Measurements from ENCODE around the gene RAD51B. TPM values are rescaled to one million over a fixed set of nuclear protein-coding genes. Genes with fewer than 3 reads are reported as not detected.

RAD51B gene
- polyA plus RNA-seq, 1 experiment: 6.6 TPM

GRCh38 chr14:68532496-68532895, 712.9 kb downstream of the RAD51B start:
- H3K4me3 ChIP-seq (ENCODE audit: low read depth, low read length): no peak overlapping the region
- POLR2A ChIA-PET: no interaction called here
- no peak for DNase-seq (ENCODE audit: low read depth, low spot score)
- TF ChIP-seq CTCF (IDR thresholded peaks at IDR 0.05; ENCODE audit: low read depth, low read length): no peak
- H3K27ac ChIP-seq (ENCODE audit: low read depth, low read length): no peak overlapping the region
- CTCF ChIA-PET: no interaction called here
- H3K27me3 ChIP-seq (ENCODE audit: control insufficient read depth, insufficient read depth, low read length): no peaks in the 10 kb centered on the region
- peaks cover 9% of the 10 kb centered on the region for H3K9me3 ChIP-seq (ENCODE audit: control insufficient read depth, insufficient read depth, low read length)

DNA sequence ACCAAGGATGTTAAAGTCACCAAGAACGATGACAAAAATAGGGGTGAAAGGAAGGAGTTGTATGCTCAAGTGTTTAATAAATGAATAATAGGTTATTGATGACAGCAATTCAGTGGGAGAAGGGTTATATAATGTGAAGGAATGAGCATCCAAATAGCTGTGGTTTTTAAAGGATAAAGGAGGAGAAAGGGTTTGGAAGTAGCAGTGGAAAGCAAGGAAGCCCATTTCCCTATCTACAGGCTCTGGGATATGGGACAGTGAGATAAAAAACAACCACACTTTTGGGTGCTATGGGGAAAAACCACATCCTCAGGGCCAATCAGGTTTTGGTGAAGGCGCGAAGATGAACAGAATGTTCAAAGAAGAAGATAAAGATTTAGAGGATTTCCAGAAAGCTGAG, 714.7 kb downstream of the RAD51B start:
- ChIA-PET POLR2A (interaction anchor here (0.7 kb wide), 1 partner anchor 117 kb away, joined by 3 read pairs; no protein-coding TSS in a partner anchor), CTCF (interaction anchor here (1.2 kb wide), 1 partner anchor 287 kb away, joined by 3 read pairs; no protein-coding TSS in a partner anchor)
- no peak overlapping the region for H3K27ac ChIP-seq (ENCODE audit: low read depth, low read length)
- H3K4me3 ChIP-seq (ENCODE audit: low read depth, low read length): no peak overlapping the region
- no peaks in the 10 kb centered on the region for H3K27me3 ChIP-seq (ENCODE audit: control insufficient read depth, insufficient read depth, low read length)
- TF ChIP-seq CTCF (IDR thresholded peaks at IDR 0.05; ENCODE audit: low read depth, low read length): no peak
- peaks cover 5% of the 10 kb centered on the region for H3K9me3 ChIP-seq (ENCODE audit: control insufficient read depth, insufficient read depth, low read length)
- DNase-seq (ENCODE audit: low read depth, low spot score): no peak

DNA sequence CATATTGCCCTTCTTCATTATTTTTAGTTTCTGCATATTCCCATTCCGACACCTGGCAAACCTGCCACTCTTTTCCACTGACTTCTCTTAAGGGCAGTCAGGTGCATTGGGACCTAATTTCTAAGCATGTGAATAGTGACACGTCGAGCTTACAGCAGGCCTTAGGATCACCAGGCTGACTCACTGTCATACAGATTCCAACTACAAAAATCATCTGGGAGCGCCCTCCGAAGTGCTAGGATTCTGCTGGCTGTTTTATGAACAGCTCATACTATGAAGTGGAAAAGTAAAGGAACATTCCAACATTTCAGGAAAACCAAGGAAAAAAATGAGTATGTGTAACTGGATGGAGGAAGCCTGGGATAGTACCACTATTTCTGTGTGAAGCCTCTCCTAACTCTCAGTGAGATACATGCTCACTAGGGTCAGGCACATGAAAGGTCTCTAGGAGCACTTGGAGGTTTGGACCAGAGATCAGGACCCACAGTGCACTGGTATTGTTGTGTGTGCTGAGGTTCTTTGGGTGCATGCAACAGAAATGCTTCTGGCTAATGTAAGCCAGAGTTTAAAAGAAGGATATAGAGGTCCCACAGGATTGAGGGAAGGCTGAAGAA, 715.9 kb downstream of the RAD51B start:
- no peak overlapping the region for H3K4me3 ChIP-seq (ENCODE audit: low read depth, low read length)
- POLR2A ChIA-PET: interaction anchor here (0.6 kb wide), 1 partner anchor 258 kb away, joined by 3 read pairs; the partner anchor contains the start of gene ZFP36L1
- H3K27me3 ChIP-seq (ENCODE audit: control insufficient read depth, insufficient read depth, low read length): no peaks in the 10 kb centered on the region
- H3K9me3 ChIP-seq (ENCODE audit: control insufficient read depth, insufficient read depth, low read length): peaks cover 4% of the 10 kb centered on the region; the same call in 1 of the 2 replicates
- CTCF ChIA-PET: no interaction called here
- peak; percentile 59 for DNase-seq (ENCODE audit: low read depth, low spot score)
- no peak for TF ChIP-seq CTCF (IDR thresholded peaks at IDR 0.05; ENCODE audit: low read depth, low read length)
- H3K27ac ChIP-seq (ENCODE audit: low read depth, low read length): peak overlapping the region; percentile 65

GRCh38 chr14:68536018-68536410, 716.4 kb downstream of the RAD51B start:
- POLR2A ChIA-PET: no interaction called here
- Histone ChIP-seq H3K9me3 (ENCODE audit: control insufficient read depth, insufficient read depth, low read length) (peaks cover 4% of the 10 kb centered on the region; the same call in 1 of the 2 replicates), H3K27me3 (ENCODE audit: control insufficient read depth, insufficient read depth, low read length) (no peaks in the 10 kb centered on the region), H3K27ac (ENCODE audit: low read depth, low read length) (peak overlapping the region; percentile 65), H3K4me3 (ENCODE audit: low read depth, low read length) (no peak overlapping the region)
- no peak for TF ChIP-seq CTCF (IDR thresholded peaks at IDR 0.05; ENCODE audit: low read depth, low read length)
- CTCF ChIA-PET: no interaction called here
- DNase-seq (ENCODE audit: low read depth, low spot score): no peak

- Histone ChIP-seq H3K4me3 (ENCODE audit: low read depth, low read length) (no peak overlapping the region), H3K27ac (ENCODE audit: low read depth, low read length) (no peak overlapping the region), H3K27me3 (ENCODE audit: control insufficient read depth, insufficient read depth, low read length) (no peaks in the 10 kb centered on the region), H3K9me3 (ENCODE audit: control insufficient read depth, insufficient read depth, low read length) (no peaks in the 10 kb centered on the region)
- ChIA-PET CTCF (interaction anchor here (1.2 kb wide), 1 partner anchor 22 kb away, joined by 4 read pairs; no protein-coding TSS in a partner anchor), POLR2A (interaction anchor here (0.7 kb wide), 1 partner anchor 99 kb away, joined by 4 read pairs; no protein-coding TSS in a partner anchor)
- no peak for TF ChIP-seq CTCF (IDR thresholded peaks at IDR 0.05; ENCODE audit: low read depth, low read length)
- DNase-seq (ENCODE audit: low read depth, low spot score): no peak
Measured at GRCh38 chr14:68538639-68539038, 719.1 kb downstream of the RAD51B start.

All from AG04450 (cell line).